ENCODE data around the gene ZNF835. TPM values are rescaled to one million over a fixed set of nuclear protein-coding genes. Genes with fewer than 3 reads are reported as not detected.

The ZNF835 gene
- total RNA-seq, 1 experiment from 2014 or later: 0.07 TPM

DNA sequence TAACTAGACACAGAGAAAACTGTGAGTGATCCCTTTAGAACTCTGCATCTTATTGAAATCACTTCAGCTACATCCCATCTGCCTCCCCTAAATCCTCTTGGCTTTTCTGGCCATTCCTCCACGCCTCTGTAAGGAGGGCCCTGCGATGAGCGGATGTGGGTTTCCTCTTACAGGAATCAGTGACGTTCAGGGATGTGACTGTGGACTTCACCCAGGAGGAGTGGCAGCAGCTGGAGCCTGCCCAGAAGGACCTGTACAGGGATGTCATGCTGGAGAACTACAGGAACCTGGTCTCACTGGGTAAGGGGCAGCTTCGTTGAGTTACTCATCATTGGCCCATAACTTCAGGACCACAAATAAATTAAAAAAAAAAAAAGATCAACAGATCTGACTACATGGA lies 57.9 kb downstream of the ZNF835 start:
- H3K18ac ChIP-seq (ENCODE audit: insufficient read length, low read depth, low read length): no peak overlapping the region
- no peaks in the 10 kb centered on the region for H3K23me2 ChIP-seq (ENCODE audit: insufficient read length, low read depth, low read length, poor library complexity, severe bottlenecking)
- H3K56ac ChIP-seq (ENCODE audit: insufficient read length, low read depth, low read length): no peak overlapping the region
- no peak for DNase-seq
- no peaks in the 10 kb centered on the region for H3K4me1 Mint-ChIP-seq
- H3K14ac ChIP-seq (ENCODE audit: insufficient read depth, low read length): no peak overlapping the region
- peaks cover 77 to 91% (median 85%) of the 10 kb centered on the region in 3 experiments for H3K36me3 Mint-ChIP-seq (ENCODE audit: insufficient read depth in 1 of 3, low read depth in 3 of 3)
- H3K4me1 ChIP-seq (ENCODE audit: insufficient read depth, low read length): no peaks in the 10 kb centered on the region
- no peak overlapping the region for H3K4me2 ChIP-seq (ENCODE audit: insufficient read depth, insufficient read length, low read length)
- H3K4me3 Mint-ChIP-seq: no peak overlapping the region
- H2BK20ac ChIP-seq (ENCODE audit: low read depth, low read length, poor library complexity, severe bottlenecking): no peak overlapping the region
- no peaks in the 10 kb centered on the region for H3K79me1 ChIP-seq (ENCODE audit: insufficient read depth, low read depth, low read length, poor library complexity, severe bottlenecking)
- H2BK120ac ChIP-seq (ENCODE audit: low read depth, low read length, poor library complexity, severe bottlenecking): no peak overlapping the region
- H4K20me1 ChIP-seq (ENCODE audit: control insufficient read depth, insufficient read depth, insufficient read length): no peaks in the 10 kb centered on the region
- no peak overlapping the region for H2AK5ac ChIP-seq (ENCODE audit: insufficient read length, low read length)
- no peak overlapping the region for H3K23ac ChIP-seq (ENCODE audit: insufficient read length, low read depth, low read length)
- H3K9me3 Mint-ChIP-seq: peaks cover 97 to 99% of the 10 kb centered on the region in 2 experiments
- no peak overlapping the region for H3K4ac ChIP-seq (ENCODE audit: low read depth, low read length)
- no peak overlapping the region for H2BK12ac ChIP-seq (ENCODE audit: insufficient read length, low read depth, low read length)
- WGBS (ENCODE audit: extremely low coverage, insufficient read length, low lambda C conversion rate): no CpG with 5 or more reads among the region's 5 CpGs
- no peak overlapping the region for H2BK5ac ChIP-seq (ENCODE audit: insufficient read length, low read length)
- H4K91ac ChIP-seq (ENCODE audit: insufficient read length, low read depth, low read length): no peak overlapping the region
- no peak overlapping the region for H3T11ph ChIP-seq (ENCODE audit: low read length)
- no peak overlapping the region for H3K9ac ChIP-seq (ENCODE audit: extremely low read depth, insufficient read length, low read length)
- no peak overlapping the region for H4K8ac ChIP-seq (replicated peaks; ENCODE audit: insufficient read length, low read depth, low read length)
- H3K79me2 ChIP-seq (ENCODE audit: insufficient read depth, low read length): no peaks in the 10 kb centered on the region; the same call in 1 of the 2 replicates
- peaks cover 1% of the 10 kb centered on the region for H3K27me3 Mint-ChIP-seq (ENCODE audit: low read depth)
- H3K9me3 ChIP-seq (ENCODE audit: control insufficient read depth, low read depth, low read length): peaks cover 20% of the 10 kb centered on the region
- H3K27ac ChIP-seq (ENCODE audit: insufficient read length, low read depth, low read length): no peak overlapping the region
- H3K27ac Mint-ChIP-seq: no peak overlapping the region
- TF ChIP-seq, protein P1, sequence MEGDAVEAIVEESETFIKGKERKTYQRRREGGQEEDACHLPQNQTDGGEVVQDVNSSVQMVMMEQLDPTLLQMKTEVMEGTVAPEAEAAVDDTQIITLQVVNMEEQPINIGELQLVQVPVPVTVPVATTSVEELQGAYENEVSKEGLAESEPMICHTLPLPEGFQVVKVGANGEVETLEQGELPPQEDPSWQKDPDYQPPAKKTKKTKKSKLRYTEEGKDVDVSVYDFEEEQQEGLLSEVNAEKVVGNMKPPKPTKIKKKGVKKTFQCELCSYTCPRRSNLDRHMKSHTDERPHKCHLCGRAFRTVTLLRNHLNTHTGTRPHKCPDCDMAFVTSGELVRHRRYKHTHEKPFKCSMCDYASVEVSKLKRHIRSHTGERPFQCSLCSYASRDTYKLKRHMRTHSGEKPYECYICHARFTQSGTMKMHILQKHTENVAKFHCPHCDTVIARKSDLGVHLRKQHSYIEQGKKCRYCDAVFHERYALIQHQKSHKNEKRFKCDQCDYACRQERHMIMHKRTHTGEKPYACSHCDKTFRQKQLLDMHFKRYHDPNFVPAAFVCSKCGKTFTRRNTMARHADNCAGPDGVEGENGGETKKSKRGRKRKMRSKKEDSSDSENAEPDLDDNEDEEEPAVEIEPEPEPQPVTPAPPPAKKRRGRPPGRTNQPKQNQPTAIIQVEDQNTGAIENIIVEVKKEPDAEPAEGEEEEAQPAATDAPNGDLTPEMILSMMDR (conservative IDR thresholded peaks at IDR 0.05): no peak
- no peak overlapping the region for H2BK15ac ChIP-seq (ENCODE audit: low read depth, low read length)
- no peak overlapping the region for H4K5ac ChIP-seq (ENCODE audit: insufficient read length, low read depth, low read length)
- H2AFZ ChIP-seq (ENCODE audit: low read length): no peak overlapping the region
- no peaks in the 10 kb centered on the region for H3K27me3 ChIP-seq (ENCODE audit: insufficient read depth, low read length)
